Hepatocyte (in vitro differentiated cells): ENCODE measurements around the gene KCNQ1.

Source experiments
- CTCF ChIP-seq: fragments of 200-600 bp; sonication (generic); IDR thresholded peaks from 2 replicates; pipeline ENCODE4 v1.5.1; 2016; ENCODE audit warnings: antibody characterized with exemption, mild to moderate bottlenecking; ENCODE audit not compliant: poor library complexity
- EZH2 ChIP-seq: fragments of 200-600 bp; sonication (generic); IDR thresholded peaks from 2 replicates; pipeline ENCODE4 v1.6.1; 2016; ENCODE audit warnings: antibody characterized with exemption, mild to moderate bottlenecking, borderline replicate concordance
- EZH2phosphoT487 ChIP-seq: fragments of 200-600 bp; sonication (generic); IDR thresholded peaks from one replicate; pipeline ENCODE4 v1.6.1; 2018; ENCODE audit warnings: antibody characterized with exemption, mild to moderate bottlenecking, low read depth, moderate library complexity; ENCODE audit not compliant: unreplicated experiment, severe bottlenecking

GRCh38 chr11:2397005-2397404, 47.8 kb upstream of the KCNQ1 start:
- TF ChIP-seq CTCF = no peak
- no peak for TF ChIP-seq EZH2
- no peak for TF ChIP-seq EZH2phosphoT487
